ENCODE measurements around the gene PRMT5. TPM values are rescaled to one million over a fixed set of nuclear protein-coding genes. Genes with fewer than 3 reads are reported as not detected.
A peak's percentile ranks its signal among the peaks of the same experiment; 100 is the strongest.

PRMT5 gene
- total RNA-seq, 3 donors from 2014 or later (not counting 1 experiment from before 2014, with no cell fraction given), result 16.3 to 22.4 (median 18.5) TPM

DNA sequence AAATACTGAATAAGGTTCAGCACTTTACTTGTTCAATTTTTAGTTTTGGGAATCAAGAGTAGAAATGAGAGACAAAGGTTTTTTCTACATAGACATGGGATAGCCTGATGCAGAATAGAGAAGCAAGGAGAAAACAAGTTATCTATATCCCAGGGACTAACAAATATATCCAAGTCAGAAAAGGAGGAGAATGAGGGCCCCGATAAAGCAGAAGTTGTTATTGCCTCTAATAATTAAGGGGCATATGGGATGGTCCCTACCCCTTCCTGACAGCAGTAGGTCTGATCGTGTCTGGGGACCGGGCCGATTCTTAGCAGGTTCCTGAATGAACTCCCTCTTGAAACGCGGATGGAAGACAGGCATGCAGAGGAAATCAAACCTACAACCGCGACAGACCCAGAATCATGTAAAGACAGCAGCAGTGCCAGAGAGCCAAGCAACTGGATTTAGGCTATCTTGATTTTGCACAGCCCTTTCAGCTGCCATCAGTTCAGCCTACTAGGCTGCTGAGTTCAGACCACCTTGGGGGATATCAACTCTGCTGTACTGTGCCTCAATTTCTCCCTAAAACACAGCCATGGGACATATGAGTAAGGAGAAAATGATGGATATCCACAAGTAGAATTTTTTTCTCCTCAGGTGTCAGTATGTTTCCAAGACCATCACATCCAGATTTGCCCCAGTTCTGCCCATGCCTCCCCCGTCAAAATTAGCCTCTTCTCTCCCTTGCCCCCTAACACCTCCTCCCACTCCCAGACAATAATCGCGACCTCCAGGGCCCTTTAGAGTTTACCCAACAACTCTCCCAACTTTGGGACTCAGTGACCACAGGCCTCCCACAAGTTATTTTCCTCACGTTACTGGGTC lies 706 bp downstream of the PRMT5 start:
- TF ChIP-seq, protein P1, sequence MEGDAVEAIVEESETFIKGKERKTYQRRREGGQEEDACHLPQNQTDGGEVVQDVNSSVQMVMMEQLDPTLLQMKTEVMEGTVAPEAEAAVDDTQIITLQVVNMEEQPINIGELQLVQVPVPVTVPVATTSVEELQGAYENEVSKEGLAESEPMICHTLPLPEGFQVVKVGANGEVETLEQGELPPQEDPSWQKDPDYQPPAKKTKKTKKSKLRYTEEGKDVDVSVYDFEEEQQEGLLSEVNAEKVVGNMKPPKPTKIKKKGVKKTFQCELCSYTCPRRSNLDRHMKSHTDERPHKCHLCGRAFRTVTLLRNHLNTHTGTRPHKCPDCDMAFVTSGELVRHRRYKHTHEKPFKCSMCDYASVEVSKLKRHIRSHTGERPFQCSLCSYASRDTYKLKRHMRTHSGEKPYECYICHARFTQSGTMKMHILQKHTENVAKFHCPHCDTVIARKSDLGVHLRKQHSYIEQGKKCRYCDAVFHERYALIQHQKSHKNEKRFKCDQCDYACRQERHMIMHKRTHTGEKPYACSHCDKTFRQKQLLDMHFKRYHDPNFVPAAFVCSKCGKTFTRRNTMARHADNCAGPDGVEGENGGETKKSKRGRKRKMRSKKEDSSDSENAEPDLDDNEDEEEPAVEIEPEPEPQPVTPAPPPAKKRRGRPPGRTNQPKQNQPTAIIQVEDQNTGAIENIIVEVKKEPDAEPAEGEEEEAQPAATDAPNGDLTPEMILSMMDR (IDR thresholded peaks at IDR 0.05), result no peak
- H3K27ac ChIP-seq (ENCODE audit: low read length), result peak overlapping the region; percentile 85
- 7% methylated on average over 12 of the region's 12 CpGs for WGBS (ENCODE audit: insufficient coverage)
- no peak for ATAC-seq
- Mint-ChIP-seq H3K4me1 (no peaks in the 10 kb centered on the region), H3K27ac (no peak overlapping the region), H3K4me3 (no peak overlapping the region), H3K9me3 (no peaks in the 10 kb centered on the region), H3K27me3 (ENCODE audit: low read depth in 2 of 2) (no peaks in the 10 kb centered on the region), H3K36me3 (no peaks in the 10 kb centered on the region)
- peaks cover 16% of the 10 kb centered on the region for H3K36me3 ChIP-seq (ENCODE audit: control insufficient read depth, insufficient read depth, low read length)
- peaks cover 18% of the 10 kb centered on the region for H3K4me1 ChIP-seq (ENCODE audit: control insufficient read depth, insufficient read depth, low read length)
- H3K27me3 ChIP-seq (ENCODE audit: control insufficient read depth, insufficient read depth, low read length), result no peaks in the 10 kb centered on the region
- DNase-seq, result peak in 1 of 2 donors; percentile 30
- intact Hi-C loops (cut with micrococcal nuclease), result loop anchor here (1.0 to 10.0 kb wide), 7 partner anchors 9 to 1206 kb away; partner anchors contain the start of genes CDH24, FITM1, HAUS4 and OXA1L
- H3K4me3 ChIP-seq (ENCODE audit: low read length), result peak overlapping the region; percentile 89
- no peaks in the 10 kb centered on the region for H3K9me3 ChIP-seq (ENCODE audit: control insufficient read depth, insufficient read depth, low read length)

DNA sequence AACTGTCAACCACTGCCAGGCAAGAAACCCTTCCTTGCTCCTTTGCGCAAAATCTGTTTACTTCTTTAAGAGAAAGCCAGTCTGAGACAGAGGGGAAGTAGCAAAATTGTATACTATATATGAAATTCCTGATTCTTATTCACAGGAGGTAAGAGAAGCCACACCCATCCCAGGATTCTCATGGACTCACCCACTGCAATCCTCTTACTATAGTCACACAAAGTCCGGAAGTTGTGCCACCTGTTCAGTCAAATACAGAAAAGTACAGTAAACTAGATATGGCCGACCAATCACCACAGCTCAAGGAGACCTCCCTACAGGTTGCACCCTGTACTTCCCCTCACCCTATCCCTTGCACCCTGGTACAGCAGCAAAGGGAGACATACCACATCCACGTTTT lies 2.9 kb downstream of the PRMT5 start:
- Mint-ChIP-seq H3K27ac (no peak overlapping the region), H3K27me3 (ENCODE audit: low read depth in 2 of 2) (no peaks in the 10 kb centered on the region), H3K4me3 (no peak overlapping the region), H3K9me3 (no peaks in the 10 kb centered on the region), H3K4me1 (no peaks in the 10 kb centered on the region), H3K36me3 (no peaks in the 10 kb centered on the region)
- H3K4me1 ChIP-seq (ENCODE audit: control insufficient read depth, insufficient read depth, low read length), result peaks cover 18% of the 10 kb centered on the region
- intact Hi-C loops (cut with micrococcal nuclease), result loop anchor here (10.0 kb wide), 1 partner anchor 1208 kb away; the partner anchor contains the start of genes FITM1 and PSME1
- H3K27me3 ChIP-seq (ENCODE audit: control insufficient read depth, insufficient read depth, low read length), result no peaks in the 10 kb centered on the region
- H3K27ac ChIP-seq (ENCODE audit: low read length), result no peak overlapping the region
- peaks cover 26% of the 10 kb centered on the region for H3K36me3 ChIP-seq (ENCODE audit: control insufficient read depth, insufficient read depth, low read length)
- no peak for DNase-seq
- TF ChIP-seq, protein P1 (IDR thresholded peaks at IDR 0.05), result no peak
- WGBS (ENCODE audit: insufficient coverage), result 87% methylated on average over 2 of the region's 4 CpGs
- no peak overlapping the region for H3K4me3 ChIP-seq (ENCODE audit: low read length)
- ATAC-seq, result no peak
- H3K9me3 ChIP-seq (ENCODE audit: control insufficient read depth, insufficient read depth, low read length), result no peaks in the 10 kb centered on the region

DNA sequence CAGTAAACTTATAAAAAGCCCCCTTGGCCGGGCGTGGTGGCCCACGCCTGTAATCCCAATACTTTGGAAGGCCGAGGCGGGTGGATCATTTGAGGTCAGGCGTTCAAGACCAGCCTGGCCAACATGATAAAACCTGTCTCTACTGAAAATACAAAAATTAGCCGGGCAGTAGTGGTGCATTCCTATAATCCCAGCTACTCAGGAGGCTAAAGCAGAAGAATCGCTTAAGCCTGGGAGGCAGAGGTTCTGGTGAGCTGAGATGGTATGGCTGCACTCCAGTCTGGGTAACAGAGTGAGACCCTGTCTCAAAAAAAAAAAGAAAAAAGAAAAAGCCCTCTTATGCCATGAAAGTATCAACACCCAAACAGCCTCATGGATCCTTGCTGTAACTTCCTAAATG lies 3.7 kb downstream of the PRMT5 start:
- ATAC-seq, result no peak
- Mint-ChIP-seq H3K9me3 (no peaks in the 10 kb centered on the region), H3K27ac (no peak overlapping the region), H3K27me3 (ENCODE audit: low read depth in 2 of 2) (no peaks in the 10 kb centered on the region), H3K4me3 (no peak overlapping the region), H3K4me1 (no peaks in the 10 kb centered on the region), H3K36me3 (no peaks in the 10 kb centered on the region)
- no peak for DNase-seq
- intact Hi-C loops (cut with micrococcal nuclease), result loop anchor here (10.0 kb wide), 1 partner anchor 1209 kb away; the partner anchor contains the start of genes FITM1 and PSME1
- no peaks in the 10 kb centered on the region for H3K9me3 ChIP-seq (ENCODE audit: control insufficient read depth, insufficient read depth, low read length)
- WGBS (ENCODE audit: insufficient coverage), result 99% methylated on average over 7 of the region's 8 CpGs
- H3K4me3 ChIP-seq (ENCODE audit: low read length), result no peak overlapping the region
- no peaks in the 10 kb centered on the region for H3K27me3 ChIP-seq (ENCODE audit: control insufficient read depth, insufficient read depth, low read length)
- H3K27ac ChIP-seq (ENCODE audit: low read length), result no peak overlapping the region
- H3K4me1 ChIP-seq (ENCODE audit: control insufficient read depth, insufficient read depth, low read length), result peaks cover 14% of the 10 kb centered on the region
- TF ChIP-seq, protein P1 (IDR thresholded peaks at IDR 0.05), result no peak
- peaks cover 28% of the 10 kb centered on the region for H3K36me3 ChIP-seq (ENCODE audit: control insufficient read depth, insufficient read depth, low read length)
